Measurements from ENCODE around the gene PLXNC1. TPM values are rescaled to one million over a fixed set of nuclear protein-coding genes. Genes with fewer than 3 reads are reported as not detected.

The PLXNC1 gene
- total RNA-seq, 1 donor from 2014 or later, result 8.3 TPM

- peaks cover 35% of the 10 kb centered on the region for H3K9me3 Mint-ChIP-seq
- TF ChIP-seq CTCF (conservative IDR thresholded peaks at IDR 0.05), result no peak
- H3K4me1 Mint-ChIP-seq (ENCODE audit: unreplicated experiment), result no peaks in the 10 kb centered on the region
- DNase-seq (ENCODE audit: extremely low spot score, unreplicated experiment), result no peak
- H3K27ac Mint-ChIP-seq, result no peak overlapping the region
- H3K4me3 Mint-ChIP-seq, result no peak overlapping the region
- no peaks in the 10 kb centered on the region for H3K27me3 Mint-ChIP-seq
- peaks cover 32% of the 10 kb centered on the region for H3K36me3 Mint-ChIP-seq
These were observed 169.8 kb downstream of the PLXNC1 start for GRCh38 chr12:94318181-94318580.

- Mint-ChIP-seq H3K4me3 (no peak overlapping the region), H3K36me3 (peaks cover 44% of the 10 kb centered on the region), H3K9me3 (peaks cover 39% of the 10 kb centered on the region), H3K27ac (no peak overlapping the region), H3K4me1 (ENCODE audit: unreplicated experiment) (no peaks in the 10 kb centered on the region), H3K27me3 (no peaks in the 10 kb centered on the region)
- TF ChIP-seq CTCF (conservative IDR thresholded peaks at IDR 0.05), result no peak
- DNase-seq (ENCODE audit: extremely low spot score, unreplicated experiment), result no peak
These were observed 171.7 kb downstream of the PLXNC1 start for GRCh38 chr12:94320109-94320508.

GRCh38 chr12:94322346-94322745, 174.0 kb downstream of the PLXNC1 start:
- Mint-ChIP-seq H3K4me3 (no peak overlapping the region), H3K36me3 (peaks cover 45% of the 10 kb centered on the region), H3K9me3 (peaks cover 35% of the 10 kb centered on the region), H3K27me3 (no peaks in the 10 kb centered on the region), H3K27ac (no peak overlapping the region), H3K4me1 (ENCODE audit: unreplicated experiment) (no peaks in the 10 kb centered on the region)
- TF ChIP-seq CTCF (conservative IDR thresholded peaks at IDR 0.05), result no peak
- no peak for DNase-seq (ENCODE audit: extremely low spot score, unreplicated experiment)

- Mint-ChIP-seq H3K36me3 (peaks cover 37% of the 10 kb centered on the region), H3K27ac (no peak overlapping the region), H3K9me3 (peaks cover 8% of the 10 kb centered on the region), H3K4me3 (no peak overlapping the region), H3K27me3 (no peaks in the 10 kb centered on the region), H3K4me1 (ENCODE audit: unreplicated experiment) (no peaks in the 10 kb centered on the region)
- no peak for TF ChIP-seq CTCF (conservative IDR thresholded peaks at IDR 0.05)
- DNase-seq (ENCODE audit: extremely low spot score, unreplicated experiment), result no peak
These were observed 177.9 kb downstream of the PLXNC1 start for GRCh38 chr12:94326234-94326633.

GRCh38 chr12:94326727-94327126, 178.3 kb downstream of the PLXNC1 start:
- Mint-ChIP-seq H3K36me3 (peaks cover 34% of the 10 kb centered on the region), H3K27ac (no peak overlapping the region), H3K27me3 (no peaks in the 10 kb centered on the region), H3K4me1 (ENCODE audit: unreplicated experiment) (no peaks in the 10 kb centered on the region), H3K9me3 (peaks cover 4% of the 10 kb centered on the region), H3K4me3 (no peak overlapping the region)
- TF ChIP-seq CTCF (conservative IDR thresholded peaks at IDR 0.05), result no peak
- no peak for DNase-seq (ENCODE audit: extremely low spot score, unreplicated experiment)

GRCh38 chr12:94327809-94328208, 179.4 kb downstream of the PLXNC1 start:
- TF ChIP-seq CTCF (conservative IDR thresholded peaks at IDR 0.05), result no peak
- Mint-ChIP-seq H3K4me1 (ENCODE audit: unreplicated experiment) (no peaks in the 10 kb centered on the region), H3K9me3 (peaks cover 4% of the 10 kb centered on the region), H3K27ac (no peak overlapping the region), H3K4me3 (no peak overlapping the region), H3K27me3 (no peaks in the 10 kb centered on the region), H3K36me3 (peaks cover 34% of the 10 kb centered on the region)
- DNase-seq (ENCODE audit: extremely low spot score, unreplicated experiment), result no peak
